ENCODE results near the gene ESRRB. TPM values are rescaled to one million over a fixed set of nuclear protein-coding genes. Genes with fewer than 3 reads are reported as not detected.

ESRRB gene
- total RNA-seq, 3 donors from 2014 or later (not counting 1 experiment from before 2014, with no cell fraction given): 0.45 to 1.3 TPM; not detected in 1

- intact Hi-C loops (cut with micrococcal nuclease): no loop called here
- no peak overlapping the region for H3K4me3 ChIP-seq (ENCODE audit: low read length)
- DNase-seq: no peak
- ATAC-seq: no peak
- Mint-ChIP-seq H3K9me3 (no peaks in the 10 kb centered on the region), H3K27ac (no peak overlapping the region), H3K36me3 (no peaks in the 10 kb centered on the region), H3K4me3 (no peak overlapping the region), H3K4me1 (no peaks in the 10 kb centered on the region), H3K27me3 (ENCODE audit: low read depth in 2 of 2) (peaks cover 3 to 22% of the 10 kb centered on the region in 2 donors)
- no peaks in the 10 kb centered on the region for H3K27me3 ChIP-seq (ENCODE audit: control insufficient read depth, insufficient read depth, low read length)
- no peaks in the 10 kb centered on the region for H3K4me1 ChIP-seq (ENCODE audit: control insufficient read depth, insufficient read depth, low read length)
- no peaks in the 10 kb centered on the region for H3K36me3 ChIP-seq (ENCODE audit: control insufficient read depth, insufficient read depth, low read length)
- no peak overlapping the region for H3K27ac ChIP-seq (ENCODE audit: low read length)
- H3K9me3 ChIP-seq (ENCODE audit: control insufficient read depth, insufficient read depth, low read length): no peaks in the 10 kb centered on the region
- 89% methylated on average over 6 of the region's 7 CpGs for WGBS (ENCODE audit: insufficient coverage)
- TF ChIP-seq CTCF (IDR thresholded peaks at IDR 0.05): no peak
These were observed 29.7 kb downstream of the ESRRB start for GRCh38 chr14:76405627-76406026.

- H3K4me3 Mint-ChIP-seq: no peak overlapping the region
These were observed 31.7 kb downstream of the ESRRB start for GRCh38 chr14:76407449-76408150.

GRCh38 chr14:76408877-76409276, 32.9 kb downstream of the ESRRB start:
- Mint-ChIP-seq H3K36me3 (no peaks in the 10 kb centered on the region), H3K4me1 (peaks cover 0 to under 1% of the 10 kb centered on the region in 2 donors), H3K9me3 (no peaks in the 10 kb centered on the region), H3K27ac (no peak overlapping the region), H3K27me3 (ENCODE audit: low read depth in 2 of 2) (peaks cover 10 to 30% of the 10 kb centered on the region in 2 donors), H3K4me3 (no peak overlapping the region)
- Histone ChIP-seq H3K27me3 (ENCODE audit: control insufficient read depth, insufficient read depth, low read length) (no peaks in the 10 kb centered on the region), H3K4me3 (ENCODE audit: low read length) (no peak overlapping the region), H3K36me3 (ENCODE audit: control insufficient read depth, insufficient read depth, low read length) (no peaks in the 10 kb centered on the region), H3K27ac (ENCODE audit: low read length) (no peak overlapping the region), H3K9me3 (ENCODE audit: control insufficient read depth, insufficient read depth, low read length) (no peaks in the 10 kb centered on the region), H3K4me1 (ENCODE audit: control insufficient read depth, insufficient read depth, low read length) (no peaks in the 10 kb centered on the region)
- intact Hi-C loops (cut with micrococcal nuclease): no loop called here
- no peak for ATAC-seq
- no peak for DNase-seq
- TF ChIP-seq CTCF (IDR thresholded peaks at IDR 0.05): no peak
- WGBS (ENCODE audit: insufficient coverage): 86% methylated on average over 1 of the region's 1 CpG

More at GRCh38 chr14:76407449-76408150, 31.7 kb downstream of the ESRRB start:
- 74% methylated on average over 9 of the region's 9 CpGs for WGBS (ENCODE audit: insufficient coverage)
- intact Hi-C loops (cut with micrococcal nuclease): no loop called here
- H3K4me1 Mint-ChIP-seq: no peaks in the 10 kb centered on the region
- no peaks in the 10 kb centered on the region for H3K27me3 ChIP-seq (ENCODE audit: control insufficient read depth, insufficient read depth, low read length)
- H3K9me3 ChIP-seq (ENCODE audit: control insufficient read depth, insufficient read depth, low read length): no peaks in the 10 kb centered on the region
- no peak for ATAC-seq
- H3K4me3 ChIP-seq (ENCODE audit: low read length): no peak overlapping the region
- no peak for DNase-seq
- H3K36me3 Mint-ChIP-seq: no peaks in the 10 kb centered on the region
- no peaks in the 10 kb centered on the region for H3K36me3 ChIP-seq (ENCODE audit: control insufficient read depth, insufficient read depth, low read length)
- H3K4me1 ChIP-seq (ENCODE audit: control insufficient read depth, insufficient read depth, low read length): no peaks in the 10 kb centered on the region
- H3K27ac Mint-ChIP-seq: no peak overlapping the region
- no peak for TF ChIP-seq CTCF (IDR thresholded peaks at IDR 0.05)
- no peaks in the 10 kb centered on the region for H3K9me3 Mint-ChIP-seq
- peaks cover 7 to 22% of the 10 kb centered on the region in 2 donors for H3K27me3 Mint-ChIP-seq (ENCODE audit: low read depth in 2 of 2)
- no peak overlapping the region for H3K27ac ChIP-seq (ENCODE audit: low read length)

GRCh38 chr14:76412501-76412900, 36.6 kb downstream of the ESRRB start:
- no peak for TF ChIP-seq CTCF (IDR thresholded peaks at IDR 0.05)
- Histone ChIP-seq H3K27me3 (ENCODE audit: control insufficient read depth, insufficient read depth, low read length) (peaks cover 6% of the 10 kb centered on the region), H3K27ac (ENCODE audit: low read length) (no peak overlapping the region), H3K4me1 (ENCODE audit: control insufficient read depth, insufficient read depth, low read length) (no peaks in the 10 kb centered on the region), H3K4me3 (ENCODE audit: low read length) (no peak overlapping the region), H3K9me3 (ENCODE audit: control insufficient read depth, insufficient read depth, low read length) (no peaks in the 10 kb centered on the region), H3K36me3 (ENCODE audit: control insufficient read depth, insufficient read depth, low read length) (no peaks in the 10 kb centered on the region)
- Mint-ChIP-seq H3K36me3 (no peaks in the 10 kb centered on the region), H3K9me3 (no peaks in the 10 kb centered on the region), H3K4me3 (no peak overlapping the region), H3K4me1 (peaks cover 0 to 6% of the 10 kb centered on the region in 2 donors), H3K27me3 (ENCODE audit: low read depth in 2 of 2) (peaks cover 28 to 37% of the 10 kb centered on the region in 2 donors), H3K27ac (no peak overlapping the region)
- WGBS (ENCODE audit: insufficient coverage): 39% methylated on average over 4 of the region's 5 CpGs
- ATAC-seq (no peak), DNase-seq (no peak)
- intact Hi-C loops (cut with micrococcal nuclease): no loop called here

All from natural killer cell (primary cell).